NCI-H2029 (cell line): Measurements from ENCODE around the gene DUOX1.
"Not testable (repeated sequence)": the region's sequence is repeated elsewhere in the genome, so short reads cannot be mapped to it uniquely, and the experiment has no call there.

Source experiments
- DNase-seq: peaks from one replicate; lab custom pipeline; 2025; lab: John Stamatoyannopoulos, UW

DUOX1 gene

DNA sequence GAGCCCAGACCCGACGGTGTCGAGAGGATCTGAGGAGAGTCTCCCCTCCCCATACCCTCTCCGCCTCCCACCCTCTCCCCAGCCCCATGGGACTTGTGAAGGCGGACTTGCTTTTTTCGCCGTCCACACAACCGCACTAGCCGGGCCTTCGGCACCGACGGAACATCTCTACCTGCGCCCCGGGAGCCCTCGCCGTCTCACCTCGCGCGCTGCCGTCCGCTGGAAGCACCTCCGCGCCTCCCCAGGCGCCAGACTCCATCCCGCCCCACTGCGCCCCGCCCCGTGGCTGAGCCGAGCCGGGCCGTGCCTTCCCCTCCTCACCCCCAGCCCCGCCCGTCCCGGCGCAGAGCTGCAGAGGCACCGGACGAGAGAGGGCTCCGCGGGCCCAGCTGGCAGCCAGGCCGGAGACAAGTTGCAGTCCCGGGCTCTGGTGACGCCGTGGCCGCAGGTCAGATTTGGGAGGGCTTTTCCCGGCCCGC lies at the start of gene DUOX1, which contains the start of gene DUOXA1:
Gene DUOX1 (plus strand): TSS at position 344 of the 479 bp plus-strand sequence. CDS start 1,973 bp downstream, outside the sequence.
Gene DUOXA1 (minus strand): TSS at position 229 of the 479 bp plus-strand sequence. CDS start 6,865 bp downstream, outside the sequence.
- no peak for DNase-seq

GRCh38 chr15:45080593-45080992 lies 49.2 kb upstream of the DUOX1 start:
- DNase-seq, result not testable (repeated sequence)

- not testable (repeated sequence) for DNase-seq
These were observed 47.4 kb upstream of the DUOX1 start for GRCh38 chr15:45082412-45082811.

GRCh38 chr15:45083223-45083622 lies 46.6 kb upstream of the DUOX1 start:
- DNase-seq, result no peak

- DNase-seq, result no peak
These were observed 45.6 kb upstream of the DUOX1 start for GRCh38 chr15:45084163-45084562.

GRCh38 chr15:45087513-45087912 lies 42.3 kb upstream of the DUOX1 start:
- DNase-seq, result no peak

GRCh38 chr15:45088801-45089711 lies 40.7 kb upstream of the DUOX1 start:
- DNase-seq, result no peak

DNA sequence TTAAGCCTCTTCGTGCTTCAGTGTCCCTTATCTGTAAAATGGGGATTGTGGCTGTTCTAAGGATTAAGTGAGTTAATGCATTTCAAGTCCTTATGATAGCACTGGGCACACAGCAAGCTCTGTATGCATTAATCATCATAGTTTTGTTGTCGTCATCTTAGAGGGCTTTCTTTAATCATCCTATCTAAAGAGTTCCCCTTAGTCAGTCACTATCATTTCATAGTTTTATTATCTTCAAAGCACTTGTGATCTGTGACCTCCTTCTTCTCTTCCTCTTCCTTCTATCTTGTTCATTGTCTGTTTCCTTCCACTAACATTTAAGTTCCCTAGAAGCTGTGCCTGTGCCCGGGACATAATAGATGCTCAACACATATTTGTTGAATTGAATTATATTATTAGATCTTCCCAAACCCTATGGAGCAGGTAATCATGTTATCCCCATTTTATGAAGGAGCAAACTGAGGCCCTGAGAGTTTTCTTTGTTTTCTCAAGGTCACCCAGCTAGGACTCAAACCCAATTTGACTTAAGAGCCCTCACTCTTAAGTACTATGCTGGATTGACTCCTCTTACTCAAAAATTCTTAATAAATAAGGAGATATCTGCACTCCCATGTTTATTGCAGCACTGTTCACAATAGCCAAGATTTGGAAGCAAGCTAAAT lies 40.0 kb upstream of the DUOX1 start:
- no peak for DNase-seq

- no peak for DNase-seq
These were observed 38.6 kb upstream of the DUOX1 start for GRCh38 chr15:45091161-45091560.

GRCh38 chr15:45091576-45091975 lies 38.2 kb upstream of the DUOX1 start:
- DNase-seq, result no peak

DNA sequence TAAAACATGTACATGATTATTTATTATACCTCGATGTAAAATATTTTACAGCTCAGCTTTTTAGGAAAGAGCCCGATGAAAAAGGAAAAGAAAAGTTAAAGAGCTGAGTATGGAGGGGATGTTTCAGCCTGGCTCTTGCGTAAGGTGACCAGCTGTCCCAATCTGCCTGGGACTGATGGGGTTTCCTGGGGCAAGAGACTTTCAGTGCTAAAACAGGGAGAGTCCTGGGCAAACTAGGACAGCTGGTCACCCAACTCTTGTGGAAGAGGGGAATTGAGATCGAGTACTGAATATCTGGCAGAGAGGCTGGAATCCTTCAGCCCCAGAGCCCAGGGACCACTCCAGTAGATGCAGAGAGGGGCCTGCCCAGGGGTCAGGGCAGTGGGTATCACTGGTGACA lies 36.8 kb upstream of the DUOX1 start:
- DNase-seq, result no peak

DNA sequence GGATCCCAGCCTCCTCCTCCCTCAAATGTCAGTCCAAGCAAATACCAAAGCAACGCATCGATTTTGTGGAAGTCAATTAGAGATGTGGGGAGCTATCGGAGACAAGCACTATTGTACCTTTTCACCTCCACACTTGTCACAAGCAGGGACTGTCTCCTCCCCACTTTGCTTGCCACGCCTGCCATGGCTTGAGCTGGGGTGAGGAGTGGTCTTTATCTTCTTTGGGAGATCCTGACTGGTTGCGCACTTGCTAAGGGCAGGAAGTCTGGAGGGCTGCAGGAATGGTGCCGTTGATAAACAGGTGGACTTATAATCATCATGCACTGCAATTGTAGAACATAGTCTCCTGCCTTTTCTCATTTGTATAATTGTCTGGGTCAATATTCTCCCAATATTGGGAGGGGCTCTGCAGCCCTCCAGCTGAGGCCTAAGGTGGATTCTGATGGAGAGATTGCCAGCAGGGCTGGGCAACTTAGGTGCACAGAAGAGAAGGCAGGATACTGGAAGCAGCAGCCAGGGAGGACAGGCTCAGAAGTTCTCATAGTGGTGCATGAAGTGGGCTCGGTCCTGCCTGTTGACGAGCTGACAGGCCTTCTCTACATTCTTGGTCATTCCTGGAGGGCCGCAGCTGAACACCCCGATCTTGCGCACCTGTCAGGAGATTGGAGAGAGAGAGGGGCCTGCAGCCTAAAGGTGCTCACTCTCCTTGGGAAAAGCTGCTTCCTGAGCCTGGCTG lies 36.0 kb upstream of the DUOX1 start:
- no peak for DNase-seq

- DNase-seq, result no peak
These were observed 35.5 kb upstream of the DUOX1 start for GRCh38 chr15:45094358-45094730.

GRCh38 chr15:45095661-45096060 lies 34.1 kb upstream of the DUOX1 start:
- no peak for DNase-seq

GRCh38 chr15:45097466-45097865 lies 32.3 kb upstream of the DUOX1 start:
- no peak for DNase-seq

DNA sequence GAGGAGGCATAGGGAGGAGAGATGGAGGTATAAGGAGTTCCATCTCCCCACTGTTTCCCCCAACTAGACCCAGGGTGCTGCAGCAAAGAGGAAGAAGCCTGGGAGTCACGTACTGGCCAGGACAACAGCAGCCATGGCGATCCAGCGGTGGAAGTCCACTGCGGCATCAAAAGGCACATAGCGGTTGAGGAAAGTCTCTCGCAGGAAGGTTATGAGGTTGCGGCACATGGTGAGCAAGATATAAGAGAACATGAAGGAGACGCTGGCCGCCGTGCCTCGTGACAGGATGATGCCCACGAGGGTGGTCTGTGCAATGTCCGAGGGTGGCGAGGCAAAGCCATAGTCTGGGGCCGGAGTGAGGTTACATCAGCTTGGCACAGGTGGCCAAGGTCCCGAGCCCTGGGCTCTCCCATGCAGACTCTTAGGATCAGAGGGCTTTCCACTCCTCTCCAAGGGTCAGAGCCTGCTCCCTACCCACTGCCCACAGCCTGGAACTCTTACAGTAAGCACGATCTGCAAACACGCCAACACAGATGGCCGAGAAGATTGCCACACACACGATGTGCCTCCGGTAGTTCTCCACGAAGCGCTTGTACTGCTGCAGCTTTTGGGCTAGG lies 30.1 kb upstream of the DUOX1 start:
- no peak for DNase-seq

DNA sequence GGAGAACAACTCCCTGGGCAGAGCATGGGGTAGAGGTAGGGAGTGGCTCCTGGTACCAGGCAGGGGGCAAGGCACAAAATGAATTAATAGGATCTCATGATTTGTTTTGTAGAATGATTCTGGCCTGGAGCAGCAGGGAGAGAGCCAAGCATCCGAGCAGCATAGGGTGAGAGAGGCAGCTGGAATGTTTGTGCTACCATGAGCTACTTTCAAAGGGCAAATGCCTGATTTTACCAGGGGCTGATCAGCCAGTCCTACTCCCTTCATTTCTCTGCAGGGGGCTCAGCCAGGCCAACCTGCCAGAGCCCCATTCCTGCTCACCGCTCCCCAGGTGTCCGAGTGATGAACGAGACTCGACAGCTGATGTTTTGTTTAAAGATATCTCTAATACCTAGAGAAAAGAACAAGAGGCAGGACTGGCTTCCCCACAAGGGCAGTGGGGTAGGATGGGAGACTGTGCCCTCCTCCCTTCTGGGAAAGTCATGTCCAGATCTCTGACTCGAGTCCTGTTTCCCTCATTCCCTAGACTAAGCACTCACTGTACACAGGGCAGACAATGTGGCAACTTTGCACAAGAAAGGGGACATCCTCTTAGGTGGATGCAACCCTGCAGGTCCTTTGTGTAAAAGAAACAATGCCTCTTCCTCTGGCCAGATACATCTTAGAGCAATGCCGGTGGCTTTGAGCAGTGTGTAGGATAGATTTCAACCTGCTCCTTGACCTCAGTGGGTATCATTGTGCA lies 28.7 kb upstream of the DUOX1 start:
- DNase-seq, result no peak

DNA sequence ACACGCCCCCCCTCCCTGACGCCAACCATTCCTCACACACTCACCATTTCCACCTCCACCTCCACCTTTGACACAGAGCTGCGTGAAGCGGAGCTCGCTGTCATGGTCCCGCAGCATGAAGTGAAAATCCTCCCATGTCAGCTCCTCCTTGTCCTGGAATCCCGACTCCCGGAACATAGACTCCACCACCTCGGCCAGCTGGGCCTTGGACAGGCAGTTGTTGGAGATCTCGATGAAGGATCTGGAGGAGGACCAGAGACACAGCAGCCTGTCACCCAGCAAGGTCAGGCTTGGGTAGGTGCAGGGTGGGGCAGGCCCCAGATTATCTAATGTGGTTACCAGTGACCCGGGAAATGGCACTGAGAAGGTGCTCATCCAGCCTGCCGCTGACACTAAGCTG lies 28.0 kb upstream of the DUOX1 start:
- DNase-seq, result no peak

- DNase-seq, result no peak
These were observed 27.6 kb upstream of the DUOX1 start for GRCh38 chr15:45102226-45102625.

GRCh38 chr15:45104170-45104569 lies 25.6 kb upstream of the DUOX1 start:
- DNase-seq, result not testable (repeated sequence)

DNA sequence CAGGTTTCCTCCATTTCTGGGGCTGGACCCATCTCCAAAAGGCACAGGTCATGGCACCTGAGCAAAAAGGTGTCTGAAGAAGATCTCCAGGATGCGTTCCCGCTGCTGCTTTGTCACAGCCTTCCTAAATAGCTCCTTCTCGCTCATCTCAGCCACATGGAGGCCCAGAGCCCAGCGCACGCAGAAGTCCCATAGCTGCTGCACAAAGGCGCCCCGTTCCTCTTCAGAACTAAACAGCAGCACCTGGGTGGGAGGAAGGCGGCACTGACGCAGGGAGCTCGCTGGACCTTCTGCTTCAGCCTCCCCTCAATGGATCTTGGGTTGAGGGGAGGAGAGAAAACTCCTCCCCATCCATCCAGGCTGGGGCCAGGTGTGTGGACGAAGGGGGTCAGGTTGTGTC lies 24.2 kb upstream of the DUOX1 start:
- DNase-seq, result no peak
